Measurements from ENCODE around the gene PHLDA2. TPM values are rescaled to one million over a fixed set of nuclear protein-coding genes. Genes with fewer than 3 reads are reported as not detected.

The PHLDA2 gene
- total RNA-seq, 1 experiment from 2014 or later = 33.7 TPM

- no TSS peak for BruUV-seq (replicated peaks)
- Histone ChIP-seq H3K4me3 (ENCODE audit: low read depth, low read length, poor library complexity, severe bottlenecking) (no peak overlapping the region), H3K4me1 (ENCODE audit: insufficient read depth, low read length, poor library complexity, severe bottlenecking) (peaks cover 16% of the 10 kb centered on the region), H3K36me3 (ENCODE audit: insufficient read depth, low read length, poor library complexity, severe bottlenecking) (no peaks in the 10 kb centered on the region), H3K27me3 (replicated peaks; ENCODE audit: insufficient read depth, low read depth, low read length, poor library complexity) (peaks cover 12% of the 10 kb centered on the region), H3K9me3 (ENCODE audit: low read depth, low read length, poor library complexity, severe bottlenecking) (no peaks in the 10 kb centered on the region), H3K27ac (ENCODE audit: low read depth, low read length, poor library complexity, severe bottlenecking) (no peak overlapping the region)
- TF ChIP-seq EZH2 (IDR thresholded peaks at IDR 0.05; ENCODE audit: borderline replicate concordance, low read depth, low read length, poor library complexity, severe bottlenecking) (no peak), CTCF (conservative IDR thresholded peaks at IDR 0.05; ENCODE audit: low read depth, low read length) (no peak)
- intact Hi-C loops (cut with micrococcal nuclease; ENCODE audit: unreplicated experiment) = loop anchor here (5.0 kb wide), 1 partner anchor 185 kb away; no protein-coding TSS in a partner anchor
- no peak for DNase-seq (ENCODE audit: low spot score)
- POLR2A ChIA-PET (ENCODE audit: low non-redundant PET) = no interaction called here
- CTCF ChIA-PET = no interaction called here
Observed at GRCh38 chr11:2886936-2887335, 42.3 kb downstream of the PHLDA2 start.

- H3K27ac ChIP-seq (ENCODE audit: low read depth, low read length, poor library complexity, severe bottlenecking) = no peak overlapping the region
- intact Hi-C loops (cut with micrococcal nuclease; ENCODE audit: unreplicated experiment) = loop anchor here (5.0 kb wide), 1 partner anchor 184 kb away; no protein-coding TSS in a partner anchor
Observed at GRCh38 chr11:2886191-2886894, 42.9 kb downstream of the PHLDA2 start.

GRCh38 chr11:2885678-2886081 lies 43.5 kb downstream of the PHLDA2 start, which contains the start of gene CDKN1C:
CDKN1C (minus strand) TSS chr11:2885775; CDS start chr11:2885456, 319 bp downstream.
- no peak within 1 kb of the TSS for H3K27ac ChIP-seq (ENCODE audit: low read depth, low read length, poor library complexity, severe bottlenecking)
- peaks cover 3% of the 10 kb centered on the region for H3K4me1 ChIP-seq (ENCODE audit: insufficient read depth, low read length, poor library complexity, severe bottlenecking)
- peak within 1 kb of the TSS; percentile 44 for H3K4me3 ChIP-seq (ENCODE audit: low read depth, low read length, poor library complexity, severe bottlenecking)
- intact Hi-C loops (cut with micrococcal nuclease; ENCODE audit: unreplicated experiment) = loop anchor here (5.0 kb wide), 1 partner anchor 183 kb away; no protein-coding TSS in a partner anchor
- TF ChIP-seq EZH2 (IDR thresholded peaks at IDR 0.05; ENCODE audit: borderline replicate concordance, low read depth, low read length, poor library complexity, severe bottlenecking) (no peak), CTCF (conservative IDR thresholded peaks at IDR 0.05; ENCODE audit: low read depth, low read length) (no peak)
- peaks cover 12% of the 10 kb centered on the region for H3K27me3 ChIP-seq (replicated peaks; ENCODE audit: insufficient read depth, low read depth, low read length, poor library complexity)
- H3K9me3 ChIP-seq (ENCODE audit: low read depth, low read length, poor library complexity, severe bottlenecking) = no peaks in the 10 kb centered on the region
- DNase-seq (ENCODE audit: low spot score) = peak; percentile 86
- no TSS peak for BruUV-seq (replicated peaks)
- CTCF ChIA-PET = interaction anchor here (1.7 kb wide), 1 partner anchor 353 kb away, joined by 6 read pairs; no protein-coding TSS in a partner anchor
- no peaks in the 10 kb centered on the region for H3K36me3 ChIP-seq (ENCODE audit: insufficient read depth, low read length, poor library complexity, severe bottlenecking)
- POLR2A ChIA-PET (ENCODE audit: low non-redundant PET) = no interaction called here

More at GRCh38 chr11:2886191-2886894, 42.9 kb downstream of the PHLDA2 start:
- ChIA-PET CTCF (no interaction called here), POLR2A (ENCODE audit: low non-redundant PET) (no interaction called here)
- Histone ChIP-seq H3K4me1 (ENCODE audit: insufficient read depth, low read length, poor library complexity, severe bottlenecking) (peaks cover 10% of the 10 kb centered on the region), H3K4me3 (ENCODE audit: low read depth, low read length, poor library complexity, severe bottlenecking) (no peak overlapping the region), H3K27me3 (replicated peaks; ENCODE audit: insufficient read depth, low read depth, low read length, poor library complexity) (peaks cover 12% of the 10 kb centered on the region), H3K36me3 (ENCODE audit: insufficient read depth, low read length, poor library complexity, severe bottlenecking) (no peaks in the 10 kb centered on the region), H3K9me3 (ENCODE audit: low read depth, low read length, poor library complexity, severe bottlenecking) (no peaks in the 10 kb centered on the region)
- no peak for TF ChIP-seq CTCF (conservative IDR thresholded peaks at IDR 0.05; ENCODE audit: low read depth, low read length)
- no peak for TF ChIP-seq EZH2 (IDR thresholded peaks at IDR 0.05; ENCODE audit: borderline replicate concordance, low read depth, low read length, poor library complexity, severe bottlenecking)
- DNase-seq (ENCODE audit: low spot score) = no peak
- no TSS peak for BruUV-seq (replicated peaks)

Data from A673 (cell line).